ENCODE results near the gene TMTC2. TPM values are rescaled to one million over a fixed set of nuclear protein-coding genes. Genes with fewer than 3 reads are reported as not detected.

The TMTC2 gene
- total RNA-seq, 2 experiments from 2014 or later: 1.8 to 2.1 TPM

DNA sequence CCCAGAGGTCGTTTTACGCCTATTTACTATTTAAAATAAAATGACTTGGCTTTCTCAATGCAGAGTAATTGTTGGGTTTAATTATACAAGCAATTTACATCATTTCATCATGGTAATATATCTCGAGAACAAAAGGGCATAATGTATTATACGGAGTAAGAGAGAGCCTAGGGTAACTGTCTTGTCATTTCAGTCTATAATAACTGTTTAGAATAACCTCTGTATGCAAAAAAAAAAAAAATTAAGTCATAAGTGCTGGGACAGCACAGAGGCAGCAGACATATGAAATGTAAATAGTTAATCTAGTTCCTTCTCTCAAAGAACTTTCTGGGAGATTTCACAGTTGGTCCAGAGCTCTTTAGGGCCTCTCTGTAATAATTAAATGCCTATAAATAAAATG lies 284.9 kb downstream of the TMTC2 start:
- H3K27ac Mint-ChIP-seq: no peak overlapping the region
- DNase-seq (no peak), ATAC-seq (ENCODE audit: poor library complexity) (no peak)
- H3K9me3 Mint-ChIP-seq: no peaks in the 10 kb centered on the region
- intact Hi-C loops (cut with DNase I, micrococcal nuclease): no loop called here
- Histone ChIP-seq H3K9me3 (ENCODE audit: control insufficient read depth in 1 of 2, insufficient read depth in 1 of 2, low read length in 2 of 2) (no peaks in the 10 kb centered on the region), H3K4me1 (ENCODE audit: insufficient read depth, low read length) (no peaks in the 10 kb centered on the region), H3K36me3 (ENCODE audit: insufficient read depth, low read length) (no peaks in the 10 kb centered on the region), H3K27me3 (ENCODE audit: control insufficient read depth in 1 of 2, insufficient read depth in 2 of 2, low read length in 2 of 2) (no peaks in the 10 kb centered on the region), H3K4me3 (ENCODE audit: low read length) (no peak overlapping the region), H3K27ac (ENCODE audit: low read depth in 1 of 2, low read length in 2 of 2) (no peak overlapping the region)
- ChIA-PET POLR2A (no interaction called here), CTCF (no interaction called here)
- no peaks in the 10 kb centered on the region for H3K36me3 Mint-ChIP-seq (ENCODE audit: low read depth)
- TF ChIP-seq, protein P1, sequence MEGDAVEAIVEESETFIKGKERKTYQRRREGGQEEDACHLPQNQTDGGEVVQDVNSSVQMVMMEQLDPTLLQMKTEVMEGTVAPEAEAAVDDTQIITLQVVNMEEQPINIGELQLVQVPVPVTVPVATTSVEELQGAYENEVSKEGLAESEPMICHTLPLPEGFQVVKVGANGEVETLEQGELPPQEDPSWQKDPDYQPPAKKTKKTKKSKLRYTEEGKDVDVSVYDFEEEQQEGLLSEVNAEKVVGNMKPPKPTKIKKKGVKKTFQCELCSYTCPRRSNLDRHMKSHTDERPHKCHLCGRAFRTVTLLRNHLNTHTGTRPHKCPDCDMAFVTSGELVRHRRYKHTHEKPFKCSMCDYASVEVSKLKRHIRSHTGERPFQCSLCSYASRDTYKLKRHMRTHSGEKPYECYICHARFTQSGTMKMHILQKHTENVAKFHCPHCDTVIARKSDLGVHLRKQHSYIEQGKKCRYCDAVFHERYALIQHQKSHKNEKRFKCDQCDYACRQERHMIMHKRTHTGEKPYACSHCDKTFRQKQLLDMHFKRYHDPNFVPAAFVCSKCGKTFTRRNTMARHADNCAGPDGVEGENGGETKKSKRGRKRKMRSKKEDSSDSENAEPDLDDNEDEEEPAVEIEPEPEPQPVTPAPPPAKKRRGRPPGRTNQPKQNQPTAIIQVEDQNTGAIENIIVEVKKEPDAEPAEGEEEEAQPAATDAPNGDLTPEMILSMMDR (IDR thresholded peaks at IDR 0.05): no peak
- no peaks in the 10 kb centered on the region for H3K4me1 Mint-ChIP-seq (ENCODE audit: low read depth)
- no peak overlapping the region for H3K4me3 Mint-ChIP-seq
- H3K27me3 Mint-ChIP-seq: no peaks in the 10 kb centered on the region

- no peaks in the 10 kb centered on the region for H3K27me3 Mint-ChIP-seq
- CTCF ChIA-PET: no interaction called here
- H3K4me1 Mint-ChIP-seq (ENCODE audit: low read depth): no peaks in the 10 kb centered on the region
These were observed 285.9 kb downstream of the TMTC2 start for GRCh38 chr12:82972624-82973023.

GRCh38 chr12:82973592-82973991 lies 286.9 kb downstream of the TMTC2 start:
- ATAC-seq (ENCODE audit: poor library complexity): no peak

More at GRCh38 chr12:82972624-82973023, 285.9 kb downstream of the TMTC2 start:
- Histone ChIP-seq H3K4me3 (ENCODE audit: low read length) (no peak overlapping the region), H3K9me3 (ENCODE audit: control insufficient read depth in 1 of 2, insufficient read depth in 1 of 2, low read length in 2 of 2) (no peaks in the 10 kb centered on the region), H3K36me3 (ENCODE audit: insufficient read depth, low read length) (no peaks in the 10 kb centered on the region), H3K27me3 (ENCODE audit: control insufficient read depth in 1 of 2, insufficient read depth in 2 of 2, low read length in 2 of 2) (no peaks in the 10 kb centered on the region), H3K4me1 (ENCODE audit: insufficient read depth, low read length) (no peaks in the 10 kb centered on the region), H3K27ac (ENCODE audit: low read depth in 1 of 2, low read length in 2 of 2) (no peak overlapping the region)
- intact Hi-C loops (cut with DNase I, micrococcal nuclease): no loop called here
- TF ChIP-seq, protein P1 (IDR thresholded peaks at IDR 0.05): no peak
- Mint-ChIP-seq H3K36me3 (ENCODE audit: low read depth) (no peaks in the 10 kb centered on the region), H3K27ac (no peak overlapping the region), H3K4me3 (no peak overlapping the region), H3K9me3 (no peaks in the 10 kb centered on the region)
- DNase-seq (no peak), ATAC-seq (ENCODE audit: poor library complexity) (no peak)
- POLR2A ChIA-PET: no interaction called here

More at GRCh38 chr12:82973592-82973991, 286.9 kb downstream of the TMTC2 start:
- H3K9me3 Mint-ChIP-seq: no peaks in the 10 kb centered on the region
- Histone ChIP-seq H3K4me1 (ENCODE audit: insufficient read depth, low read length) (no peaks in the 10 kb centered on the region), H3K27me3 (ENCODE audit: control insufficient read depth in 1 of 2, insufficient read depth in 2 of 2, low read length in 2 of 2) (no peaks in the 10 kb centered on the region), H3K36me3 (ENCODE audit: insufficient read depth, low read length) (no peaks in the 10 kb centered on the region), H3K9me3 (ENCODE audit: control insufficient read depth in 1 of 2, insufficient read depth in 1 of 2, low read length in 2 of 2) (no peaks in the 10 kb centered on the region), H3K4me3 (ENCODE audit: low read length) (no peak overlapping the region), H3K27ac (ENCODE audit: low read depth in 1 of 2, low read length in 2 of 2) (no peak overlapping the region)
- CTCF ChIA-PET: no interaction called here
- H3K27me3 Mint-ChIP-seq: no peaks in the 10 kb centered on the region
- H3K4me1 Mint-ChIP-seq (ENCODE audit: low read depth): no peaks in the 10 kb centered on the region
- no peak for DNase-seq
- no peak overlapping the region for H3K27ac Mint-ChIP-seq
- intact Hi-C loops (cut with DNase I, micrococcal nuclease): no loop called here
- TF ChIP-seq, protein P1 (IDR thresholded peaks at IDR 0.05): no peak
- H3K36me3 Mint-ChIP-seq (ENCODE audit: low read depth): no peaks in the 10 kb centered on the region
- POLR2A ChIA-PET: no interaction called here
- no peak overlapping the region for H3K4me3 Mint-ChIP-seq

Data from CD4-positive, alpha-beta T cell (primary cell).